DMS 273 (cell line): ENCODE results near the gene KLHL13.
"Not testable (repeated sequence)": the region's sequence is repeated elsewhere in the genome, so short reads cannot be mapped to it uniquely, and the experiment has no call there.

Source experiments
- DNase-seq: peaks from one replicate; lab custom pipeline; 2025; ENCODE audit not compliant: unreplicated experiment; lab: John Stamatoyannopoulos, UW

The KLHL13 gene

DNA sequence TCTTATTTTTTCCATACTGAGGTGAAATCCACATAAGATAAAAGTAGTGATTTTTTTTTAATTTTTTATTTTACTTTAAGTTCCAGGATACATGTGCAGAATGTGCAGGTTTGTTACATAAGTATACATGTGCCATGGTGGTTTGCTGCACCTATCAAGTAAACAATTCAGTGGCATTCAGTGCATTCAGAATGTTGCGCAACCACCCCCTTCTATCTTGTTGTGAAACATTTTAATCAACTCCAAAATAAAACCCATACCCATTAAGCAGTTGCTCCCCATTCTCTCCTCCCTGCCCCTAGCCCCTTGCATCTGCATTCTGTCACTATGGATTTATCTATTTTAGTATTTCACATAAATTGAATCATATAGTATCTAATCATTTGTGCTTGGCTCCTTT lies 121.2 kb downstream of the KLHL13 start:
- no peak for DNase-seq

DNA sequence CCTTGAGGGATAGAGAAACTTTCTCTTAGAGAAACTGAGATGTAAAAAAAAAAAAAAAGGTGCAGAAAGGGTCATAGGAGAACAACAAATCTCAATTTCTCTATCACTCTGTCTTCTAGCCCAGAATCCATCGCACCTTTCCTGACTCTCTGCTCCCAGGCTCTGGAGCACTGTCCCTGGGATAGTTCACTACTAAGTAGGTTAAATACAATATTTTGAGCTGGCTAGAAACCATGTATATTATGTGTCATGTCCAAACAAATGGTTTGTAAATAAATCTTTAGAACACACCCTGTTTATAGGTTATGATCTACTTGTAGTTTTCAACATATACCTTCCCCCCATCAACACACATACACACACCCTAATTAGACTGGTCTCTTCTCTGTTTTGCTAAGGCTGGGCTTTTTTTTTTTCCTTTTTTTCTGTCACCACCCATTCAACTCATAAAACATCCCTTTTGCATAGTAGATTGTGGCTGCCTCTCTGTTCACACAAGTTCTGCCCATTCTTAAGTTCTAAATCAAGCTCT lies 124.4 kb downstream of the KLHL13 start:
- DNase-seq: no peak

DNA sequence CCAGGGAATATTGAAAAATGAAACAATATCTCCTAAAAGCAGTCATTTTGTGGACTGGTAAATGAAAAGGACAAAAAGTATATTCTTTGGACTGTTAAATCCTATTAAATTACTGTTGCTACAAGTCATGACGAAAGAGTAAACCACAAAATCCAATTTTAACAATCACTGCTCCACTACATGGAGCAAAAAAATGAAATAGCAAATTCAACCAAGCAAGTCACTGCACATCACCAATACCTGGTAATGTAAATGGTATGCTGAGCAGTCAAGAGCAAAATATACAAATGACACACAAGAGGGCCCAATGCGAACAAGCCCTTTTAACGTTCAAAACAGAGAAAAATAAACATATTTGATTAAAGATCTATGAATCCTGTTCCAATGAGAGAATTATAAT lies 126.2 kb downstream of the KLHL13 start:
- no peak for DNase-seq

DNA sequence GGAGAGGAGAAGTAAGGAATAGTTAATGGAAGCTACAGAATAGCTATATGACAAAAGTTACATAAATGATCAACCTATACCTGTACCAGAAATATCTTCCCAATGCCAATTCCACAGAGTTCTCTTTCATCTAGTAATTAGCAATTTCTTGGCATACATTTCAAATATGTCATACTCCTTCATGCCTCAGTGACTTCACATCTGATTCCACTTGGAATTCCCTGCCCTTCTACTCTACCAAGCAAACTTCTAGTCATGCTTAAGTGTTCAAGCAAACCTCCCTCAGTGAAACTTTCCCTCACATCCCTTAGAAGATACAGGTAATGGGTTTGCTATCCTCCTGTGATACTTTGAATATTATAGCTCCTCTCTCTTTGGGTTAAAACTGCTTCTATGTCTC lies 127.1 kb downstream of the KLHL13 start:
- DNase-seq: peak; percentile 12

DNA sequence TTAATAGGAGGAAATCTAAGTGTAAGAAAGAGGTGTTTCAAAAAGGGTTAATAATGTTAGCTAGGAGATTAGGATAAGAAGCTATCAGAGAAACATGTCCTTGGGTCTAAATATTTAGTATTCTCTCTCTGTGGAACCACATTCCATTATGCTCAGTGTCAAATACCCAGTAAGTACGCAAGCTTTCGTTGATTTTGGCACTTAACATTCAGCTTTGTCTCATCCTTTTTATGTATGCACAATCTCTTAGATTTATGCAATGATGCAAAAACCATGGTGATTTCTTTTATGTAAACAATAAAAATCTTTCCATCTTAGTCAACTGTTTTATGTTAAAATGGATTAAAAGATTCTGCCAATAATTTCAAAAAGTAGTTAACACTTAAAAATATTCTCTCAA lies 129.2 kb downstream of the KLHL13 start:
- DNase-seq: no peak

DNA sequence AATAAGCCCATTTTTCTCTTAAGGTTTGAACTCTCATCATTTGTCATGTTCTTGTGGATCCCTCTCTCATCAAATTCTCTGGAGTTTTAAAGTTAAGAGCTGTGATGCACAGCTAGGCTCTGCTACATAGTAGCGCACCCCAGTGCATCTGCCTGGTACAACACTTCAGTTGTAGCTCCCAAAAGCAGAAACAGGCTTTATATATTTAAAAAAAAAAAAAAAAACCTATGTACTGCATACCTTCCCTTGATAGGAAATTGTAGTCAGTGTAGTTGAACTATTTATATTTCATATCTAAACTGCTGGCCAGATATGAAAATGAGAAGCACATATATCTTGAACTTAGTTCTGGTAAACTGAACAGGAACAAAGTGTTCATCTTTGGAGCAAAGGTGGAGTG lies 131.4 kb downstream of the KLHL13 start:
- DNase-seq: peak; percentile 40

DNA sequence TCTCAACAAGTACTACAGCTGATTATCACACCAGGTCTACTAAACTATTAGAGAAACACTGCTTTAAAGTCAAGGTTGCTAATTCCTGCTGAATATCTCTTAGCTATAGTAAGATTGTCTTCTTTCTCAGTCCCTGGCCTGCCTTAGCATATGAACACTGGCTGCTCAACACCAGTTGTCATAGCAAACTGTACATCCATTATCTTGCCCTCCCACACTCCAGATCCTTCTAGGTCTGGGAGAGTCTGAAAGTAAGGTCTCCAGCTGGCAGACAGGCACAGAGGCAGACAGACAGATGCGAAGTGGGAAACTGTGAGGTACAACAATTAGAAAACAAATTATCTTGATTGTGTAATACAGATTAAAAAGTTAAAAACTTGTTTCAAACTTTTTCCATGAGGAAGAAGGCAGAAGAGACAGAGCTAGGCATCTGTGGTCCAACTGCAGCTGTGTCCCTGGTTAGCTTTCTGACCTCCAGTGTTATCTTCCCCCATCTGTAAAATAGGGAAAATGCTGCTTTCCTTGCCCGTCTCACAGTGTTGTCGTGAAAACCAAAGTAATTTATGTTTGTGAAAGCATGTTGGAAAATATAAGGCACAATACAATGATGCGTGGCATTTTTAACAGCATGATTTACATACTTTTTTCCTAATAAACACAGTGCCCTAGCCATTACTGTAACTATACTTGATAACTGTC lies 133.8 kb downstream of the KLHL13 start:
- peak; percentile 6 for DNase-seq

DNA sequence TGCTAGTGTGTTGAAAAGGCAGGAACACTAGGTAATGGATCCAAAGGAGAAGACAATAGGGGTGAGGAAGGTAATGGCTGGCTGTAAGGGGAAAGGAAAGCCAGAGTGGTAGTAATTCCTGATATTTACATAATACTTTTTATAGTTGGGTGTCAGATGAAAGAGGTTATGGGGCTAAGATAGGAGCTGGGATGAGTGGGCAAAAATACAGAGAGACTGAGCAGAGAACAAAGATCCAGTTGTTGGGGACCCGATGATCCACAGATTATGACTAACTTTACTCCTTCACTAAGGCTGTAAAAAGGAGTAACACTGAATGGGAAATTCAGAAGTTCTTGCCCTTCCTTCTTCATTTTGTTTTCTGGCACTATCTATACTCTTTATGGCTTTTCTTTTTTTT lies 138.2 kb downstream of the KLHL13 start:
- DNase-seq: no peak

DNA sequence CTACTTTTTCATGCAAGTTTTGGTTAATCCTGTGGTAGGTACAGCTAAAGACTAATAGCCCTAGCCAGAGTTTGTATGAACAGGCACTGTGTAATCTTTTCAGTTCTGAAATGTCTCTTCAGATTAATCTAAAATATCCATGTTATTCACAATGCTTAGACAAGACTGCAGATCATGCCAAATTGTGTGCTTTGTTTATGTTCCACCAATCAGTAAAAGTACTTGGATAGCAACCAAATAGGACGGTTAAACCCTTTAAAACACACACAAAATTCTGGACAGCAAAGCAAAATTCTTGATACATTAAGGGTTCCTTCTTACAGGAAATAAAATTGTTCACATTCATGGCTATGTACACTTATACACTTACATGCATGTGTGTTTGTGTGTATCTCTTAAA lies 139.1 kb downstream of the KLHL13 start:
- no peak for DNase-seq

DNA sequence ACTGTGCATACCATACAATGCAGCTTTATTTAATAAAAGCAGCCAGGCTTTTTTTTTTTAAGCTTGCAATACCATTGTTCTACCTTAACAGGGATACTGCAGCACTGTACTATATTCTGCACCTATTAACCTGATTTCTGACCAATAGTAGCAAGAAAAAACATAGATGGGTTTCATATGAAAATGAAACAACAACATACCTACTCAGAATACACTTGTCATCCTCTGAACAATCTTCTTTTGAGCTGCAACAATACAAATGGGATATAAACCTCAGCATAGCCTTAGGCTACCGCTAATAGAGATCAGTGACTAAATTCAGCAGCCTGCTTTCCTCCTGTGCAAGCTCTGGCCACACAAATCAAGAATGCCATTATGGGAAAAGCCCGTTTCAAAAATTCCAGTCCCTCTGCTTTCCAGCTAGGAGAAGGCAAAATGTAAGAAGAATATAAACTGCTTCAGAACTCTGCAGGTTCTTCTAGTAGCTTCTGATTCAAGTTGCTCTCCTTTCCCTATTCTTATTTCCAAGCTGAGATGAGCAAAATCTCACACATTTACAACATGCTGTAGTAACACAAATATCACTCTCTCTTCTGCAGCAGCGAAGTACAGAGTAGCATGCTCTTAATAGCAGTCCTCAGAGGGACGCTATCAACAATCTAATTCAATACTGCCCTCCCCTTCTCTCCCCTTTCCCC lies 143.4 kb downstream of the KLHL13 start:
- DNase-seq: no peak

DNA sequence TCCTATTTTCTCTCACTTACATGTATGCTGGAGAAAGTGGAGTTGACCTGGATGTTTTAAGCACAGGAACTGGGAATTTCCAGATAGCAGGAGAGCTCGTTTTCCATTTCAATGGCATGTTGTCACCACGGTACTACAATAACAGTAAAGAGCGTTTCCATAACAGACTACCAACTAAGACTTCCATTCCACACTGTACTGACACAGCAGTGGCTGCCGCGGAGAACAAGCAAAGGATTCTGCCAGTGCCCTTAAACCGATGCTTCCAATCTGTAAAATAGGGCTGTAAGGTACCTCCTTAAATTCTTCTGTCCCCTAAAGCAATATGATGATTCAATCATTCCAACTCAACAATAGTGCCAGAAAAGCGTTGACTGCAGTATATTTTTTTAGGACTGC lies 143.9 kb downstream of the KLHL13 start:
- no peak for DNase-seq

DNA sequence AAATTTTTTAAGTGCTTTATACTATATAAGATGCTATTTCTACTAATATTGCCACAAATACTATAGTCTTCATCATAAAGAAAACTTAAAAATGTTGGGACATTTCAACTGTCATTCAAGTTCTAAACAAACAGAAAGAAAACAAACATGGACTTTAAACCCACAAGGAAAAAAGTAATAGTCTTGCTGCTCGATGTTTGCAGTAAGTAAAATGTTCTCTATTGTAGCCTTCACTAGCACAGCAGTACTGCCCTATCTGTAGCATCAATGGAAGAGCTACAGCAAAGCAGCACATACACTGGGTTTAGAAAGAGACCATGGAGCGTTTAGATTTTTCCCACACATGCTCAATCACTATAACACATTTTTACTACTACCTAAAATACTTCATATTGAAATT lies 146.8 kb downstream of the KLHL13 start:
- no peak for DNase-seq

DNA sequence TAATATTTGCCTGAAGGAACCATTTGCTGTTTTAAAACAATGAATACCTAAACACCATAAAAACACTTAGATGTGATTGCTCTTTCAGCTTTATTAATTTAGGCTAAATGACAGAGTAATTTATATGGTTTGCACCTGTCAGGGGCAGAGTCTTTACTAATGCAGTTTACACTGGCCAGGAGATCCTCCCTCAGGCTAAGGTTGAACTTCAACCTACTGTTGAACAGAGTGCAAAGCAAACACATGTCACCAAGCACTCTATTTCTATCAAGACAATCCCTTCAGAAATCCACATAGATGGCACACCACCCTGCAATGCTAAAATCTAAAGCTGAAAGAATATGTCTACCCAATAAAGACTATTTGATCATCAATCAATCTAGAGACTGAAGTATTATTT lies 147.3 kb downstream of the KLHL13 start:
- DNase-seq: no peak

DNA sequence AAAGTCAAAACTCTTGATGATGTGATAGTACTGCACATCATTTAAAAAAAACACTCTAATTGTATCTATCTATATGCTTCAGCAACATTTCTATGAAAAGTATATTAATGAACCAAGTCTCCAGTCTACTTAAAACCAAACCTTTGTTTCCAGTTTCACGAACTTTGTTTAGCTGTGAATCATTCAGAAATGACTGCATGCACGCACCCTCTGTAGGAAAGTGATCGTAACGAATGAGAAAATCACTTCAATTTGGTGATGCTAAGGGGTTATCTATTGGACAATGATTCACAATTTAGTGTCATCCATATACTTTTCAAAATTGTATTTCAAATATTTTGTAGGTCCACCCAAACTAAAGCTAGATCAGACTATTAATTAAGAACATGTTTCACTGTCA lies 157.6 kb downstream of the KLHL13 start:
- no peak for DNase-seq

DNA sequence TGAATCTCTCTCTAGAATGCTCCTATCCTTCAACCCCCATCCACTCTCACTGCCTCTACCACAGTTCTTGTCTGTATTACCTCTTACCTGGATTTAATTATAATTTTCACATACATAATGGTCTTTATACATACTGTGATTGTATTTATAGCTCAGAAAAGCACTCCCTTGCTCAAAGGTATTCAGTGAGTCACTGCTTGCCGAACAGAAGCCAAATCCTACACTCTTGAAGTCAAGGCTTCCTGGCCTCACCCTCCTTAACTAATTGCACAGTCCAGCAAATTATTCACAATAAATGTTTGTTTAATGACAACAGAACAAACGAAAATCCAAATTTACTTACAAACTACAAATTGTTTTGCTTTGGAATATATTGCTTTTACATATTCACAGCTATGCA lies 159.5 kb downstream of the KLHL13 start:
- no peak for DNase-seq

DNA sequence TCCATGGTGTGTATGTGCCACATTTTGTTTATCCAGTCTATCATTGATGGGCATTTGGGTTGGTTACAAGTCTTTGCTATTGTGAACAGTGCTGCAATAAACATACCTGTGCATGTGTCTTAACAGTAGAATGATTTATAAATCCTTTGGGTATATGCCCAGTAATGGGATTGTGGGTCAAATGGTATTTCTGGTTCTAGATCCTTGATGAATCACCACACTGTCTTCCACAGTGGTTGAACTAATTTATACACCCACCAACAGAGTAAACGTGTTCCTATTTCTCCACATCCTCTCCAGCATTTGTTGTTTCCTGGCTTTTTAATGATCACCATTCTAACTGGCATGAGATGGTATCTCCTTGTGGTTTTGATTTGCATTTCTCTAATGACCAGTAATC lies 177.3 kb downstream of the KLHL13 start:
- not testable (repeated sequence) for DNase-seq

DNA sequence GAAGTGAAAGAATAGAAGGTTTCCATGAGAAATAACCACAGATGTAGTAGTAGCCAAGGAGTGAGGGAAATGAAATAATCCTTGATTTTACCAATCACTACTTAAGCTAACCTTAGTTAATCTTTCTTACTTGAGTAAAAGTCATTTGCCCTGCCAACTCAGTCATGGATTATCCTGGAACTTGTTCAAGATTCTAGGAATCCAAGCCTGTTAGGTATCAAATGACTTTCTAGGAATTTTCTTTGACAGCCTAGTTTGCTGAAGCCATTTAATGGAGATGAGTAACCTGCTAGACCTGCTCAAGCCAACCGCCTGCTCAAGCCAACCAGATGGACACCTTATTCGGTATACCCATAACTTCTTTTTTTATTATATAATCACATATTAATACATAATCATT lies 180.5 kb downstream of the KLHL13 start:
- DNase-seq: peak; percentile 5

DNA sequence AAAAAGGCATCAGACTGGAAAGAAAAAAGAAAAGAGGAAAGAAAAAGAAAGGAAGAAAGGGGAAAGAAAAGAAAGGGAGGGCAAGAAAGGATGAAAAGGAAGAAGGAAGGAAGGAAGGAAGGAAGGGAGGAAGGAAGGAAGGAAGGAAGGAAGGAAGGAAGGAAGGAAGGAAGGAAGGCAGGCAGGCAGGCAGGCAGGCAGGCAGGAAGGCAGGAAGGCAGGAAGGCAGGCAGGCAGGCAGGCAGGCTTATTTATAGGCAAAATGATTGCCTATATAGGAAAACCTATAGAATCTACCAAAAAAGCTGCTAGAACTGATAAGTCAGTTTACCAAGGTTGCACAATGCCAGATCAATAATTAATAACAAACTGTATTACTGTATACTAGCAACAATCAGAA lies 186.5 kb downstream of the KLHL13 start:
- not testable (repeated sequence) for DNase-seq

DNA sequence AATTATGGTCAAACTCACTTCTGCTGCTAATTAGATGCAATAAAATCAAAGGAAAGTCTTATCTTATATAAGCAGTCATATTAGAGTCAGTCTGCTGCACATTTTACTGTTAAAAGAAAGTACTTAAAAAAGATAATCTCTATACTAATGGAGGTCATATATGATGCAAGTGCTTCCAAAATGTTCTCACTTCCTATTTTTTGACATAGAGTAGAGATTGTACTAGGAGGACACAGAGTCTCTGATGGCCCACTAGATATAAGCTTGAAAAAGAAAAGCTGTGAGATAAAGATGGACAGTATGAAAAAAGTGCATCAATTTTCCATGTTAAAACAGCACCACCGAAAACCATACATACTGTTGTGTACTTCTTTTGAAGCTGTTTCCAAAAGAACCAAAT lies 196.9 kb downstream of the KLHL13 start:
- no peak for DNase-seq

DNA sequence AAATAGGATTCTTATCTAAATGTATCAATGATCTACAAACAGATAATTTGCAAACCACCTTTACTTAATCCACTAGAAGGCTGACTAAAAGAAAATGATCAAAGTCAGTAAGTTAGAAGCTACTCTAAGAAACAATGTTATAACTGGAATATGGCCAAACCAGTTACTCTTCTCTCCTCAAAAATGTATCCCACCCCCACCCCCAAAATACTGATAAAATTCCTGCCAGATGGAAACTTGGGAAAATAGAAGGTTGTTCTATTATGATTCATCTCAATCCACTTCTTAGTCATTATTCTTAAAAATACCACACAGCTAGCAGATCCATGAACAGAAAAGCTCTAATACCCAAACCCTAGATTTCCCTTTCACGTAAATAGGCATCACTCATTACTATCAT lies 206.4 kb downstream of the KLHL13 start:
- no peak for DNase-seq

DNA sequence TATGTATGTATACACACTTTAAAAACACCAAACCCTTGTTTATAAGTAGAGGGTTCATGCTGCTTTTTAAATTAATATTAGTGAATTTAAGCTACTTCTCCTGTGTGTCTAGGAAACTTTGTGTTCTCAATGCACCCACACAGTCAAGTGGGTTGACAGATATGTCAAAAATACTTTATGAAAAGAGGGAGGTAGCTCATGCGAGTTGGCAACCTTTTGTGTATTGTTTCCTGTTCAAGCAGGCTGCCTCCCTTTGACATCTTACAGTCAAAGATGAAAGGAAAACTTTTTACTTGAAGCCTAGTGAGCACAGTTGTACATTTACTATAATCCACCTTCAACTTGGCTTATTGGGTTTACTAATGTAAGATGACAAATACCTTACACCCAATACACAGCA lies 218.4 kb downstream of the KLHL13 start:
- no peak for DNase-seq

DNA sequence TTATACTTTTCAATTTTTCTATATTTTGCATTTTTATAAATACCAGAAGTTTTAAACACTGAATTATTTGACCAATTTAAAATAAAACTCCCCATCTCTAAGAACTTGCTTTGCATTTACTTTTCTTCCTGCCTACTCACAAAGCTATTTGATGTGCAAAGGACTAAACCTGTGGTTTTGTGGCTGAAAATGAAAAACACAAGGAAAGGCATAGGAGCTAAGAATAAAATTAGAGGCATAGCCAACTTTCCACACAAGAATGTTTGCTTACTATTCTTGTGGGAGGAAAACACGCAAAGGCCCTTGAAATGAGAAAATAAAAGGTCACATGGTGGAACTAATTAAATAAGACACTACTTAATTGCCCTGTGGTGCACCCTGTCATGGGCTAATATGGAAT lies 221.2 kb downstream of the KLHL13 start:
- DNase-seq: no peak

DNA sequence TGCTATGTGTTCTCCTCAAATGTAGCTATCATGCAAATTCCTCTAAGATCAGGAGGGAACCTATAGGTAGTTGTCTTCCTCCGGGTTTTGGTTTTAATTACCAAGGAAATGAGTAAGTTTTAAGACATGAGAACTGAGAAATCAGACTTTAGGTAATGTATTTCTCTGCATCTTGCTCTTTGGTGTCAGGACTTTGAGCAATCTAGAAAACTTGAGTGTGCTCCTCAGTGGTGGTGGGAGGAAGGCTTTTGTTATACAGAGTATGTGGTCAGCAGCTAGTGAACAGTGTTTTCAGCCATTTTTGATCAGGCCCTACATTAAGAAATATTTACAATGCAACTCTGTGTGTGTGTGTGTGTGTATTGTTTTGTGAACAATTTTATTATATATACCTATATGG lies 224.1 kb downstream of the KLHL13 start:
- no peak for DNase-seq
